Naive thymus-derived CD4-positive, alpha-beta T cell (primary cell): ENCODE data around the gene CHRNA4. TPM values are rescaled to one million over a fixed set of nuclear protein-coding genes. Genes with fewer than 3 reads are reported as not detected.
"Not testable (repeated sequence)": the region's sequence is repeated elsewhere in the genome, so short reads cannot be mapped to it uniquely, and the experiment has no call there.

Experiments
- ATAC-seq: fragments of 150-1000 bp; cut with Tn5 transposase; 2 replicates; pipeline ENCODE4 v1.10.0; 2021; ENCODE audit warnings: mild to moderate bottlenecking, moderate library complexity
- CTCF ChIA-PET: fragments of 350-600 bp; sonication (Branson Sonifier 250); formaldehyde crosslinking; loops from one replicate; lab custom pipeline; 2021; ENCODE audit warnings: antibody characterized with exemption; lab: Charles Lee
- POLR2A ChIA-PET: fragments of 350-600 bp; sonication (Branson Sonifier 250); formaldehyde crosslinking; loops from one replicate; lab custom pipeline; 2021; ENCODE audit warnings: antibody characterized with exemption, inconsistent platforms; lab: Charles Lee
- DNase-seq, 9 donors: peaks; one replicate each; pipeline versions ENCODE4 v3.0.0 to v3.0.0-alpha.2; 2020 to 2022; ENCODE audit warnings: mixed read lengths in 1 of 9
- H3K27ac ChIP-seq: one replicate; pipeline ENCODE4 v1.7.0; 2013; ENCODE audit warnings: mild to moderate bottlenecking, low read depth, low read length, moderate library complexity
- H3K27me3 ChIP-seq, 2 donors: one replicate each; pipeline ENCODE4 v1.7.0; 2013; ENCODE audit warnings: low read length in 2 of 2, mild to moderate bottlenecking in 2 of 2, moderate library complexity in 2 of 2; ENCODE audit not compliant: control insufficient read depth in 2 of 2, insufficient read depth in 2 of 2
- H3K36me3 ChIP-seq, 3 experiments: 1 replicate in 2 of 3; 2 replicates in 1 of 3; pipeline ENCODE4 v1.7.0; 2013; ENCODE audit warnings: low read length in 3 of 3, mild to moderate bottlenecking in 3 of 3, moderate library complexity in 1 of 3; ENCODE audit not compliant: insufficient read depth in 3 of 3, control insufficient read depth in 2 of 3
- H3K4me1 ChIP-seq, 2 donors: one replicate each; pipeline ENCODE4 v1.7.0; 2013; ENCODE audit warnings: low read length in 2 of 2, mild to moderate bottlenecking in 2 of 2, moderate library complexity in 1 of 2; ENCODE audit not compliant: control insufficient read depth in 2 of 2, insufficient read depth in 2 of 2
- H3K4me3 ChIP-seq: 2 replicates; pipeline ENCODE4 v1.7.0; 2013; ENCODE audit warnings: mild to moderate bottlenecking, low read length
- H3K9me3 ChIP-seq, 3 experiments: 1 replicate in 2 of 3; 2 replicates in 1 of 3; pipeline ENCODE4 v1.7.0; 2013; ENCODE audit warnings: low read length in 3 of 3; ENCODE audit not compliant: control insufficient read depth in 2 of 3
- H3K27ac Mint-ChIP-seq, 9 donors: one replicate each; pipeline ENCODE4 v1.8.0; 2020 to 2022; ENCODE audit warnings: mixed read lengths in 9 of 9, mild to moderate bottlenecking in 8 of 9, moderate library complexity in 5 of 9, inconsistent platforms in 2 of 9
- H3K27me3 Mint-ChIP-seq, 5 donors: one replicate each; pipeline ENCODE4 v1.8.0; 2021 to 2022; ENCODE audit warnings: mixed read lengths in 5 of 5, mild to moderate bottlenecking in 1 of 5
- H3K36me3 Mint-ChIP-seq, 5 donors: one replicate each; pipeline ENCODE4 v1.8.0; 2020 to 2022; ENCODE audit warnings: mixed read lengths in 5 of 5, mild to moderate bottlenecking in 3 of 5, inconsistent platforms in 1 of 5
- H3K4me1 Mint-ChIP-seq, 7 donors: one replicate each; pipeline ENCODE4 v1.8.0; 2020 to 2022; ENCODE audit warnings: mixed read lengths in 7 of 7, mild to moderate bottlenecking in 3 of 7, inconsistent platforms in 1 of 7
- H3K4me3 Mint-ChIP-seq, 10 donors: one replicate each; pipeline ENCODE4 v1.8.0; 2020 to 2022; ENCODE audit warnings: mild to moderate bottlenecking in 10 of 10, mixed read lengths in 10 of 10, moderate library complexity in 6 of 10, inconsistent platforms in 2 of 10
- H3K9me3 Mint-ChIP-seq, 11 donors: one replicate each; pipeline ENCODE4 v1.8.0; 2020 to 2022; ENCODE audit warnings: mixed read lengths in 11 of 11, mild to moderate bottlenecking in 4 of 11, inconsistent platforms in 1 of 11, moderate library complexity in 1 of 11
- intact Hi-C, 2 donors: fragments of 100-400 bp; cut with micrococcal nuclease; formaldehyde crosslinking; loops; one replicate each; pipeline ENCODE4 v1.15.1; 2023
- polyA plus RNA-seq, 2 donors: library from polyadenylated mRNA; unstranded; fragments of 300-500 nt; fragmentation: Illumina TruSeq; gene quantifications; one replicate each; pipeline ENCODE4 v1.2.3, GENCODE V29; 2021
- total RNA-seq, 6 experiments: library from RNA in 5 of 6; stranded (reverse) in 5 of 6; gene quantifications; 1 replicate in 5 of 6; 2 replicates in 1 of 6; pipeline ENCODE4 v1.2.3 and lab custom pipeline; 2021 to 2026

Gene CHRNA4
- total and polyA plus RNA-seq, 7 experiments from 2014 or later = not detected

DNA sequence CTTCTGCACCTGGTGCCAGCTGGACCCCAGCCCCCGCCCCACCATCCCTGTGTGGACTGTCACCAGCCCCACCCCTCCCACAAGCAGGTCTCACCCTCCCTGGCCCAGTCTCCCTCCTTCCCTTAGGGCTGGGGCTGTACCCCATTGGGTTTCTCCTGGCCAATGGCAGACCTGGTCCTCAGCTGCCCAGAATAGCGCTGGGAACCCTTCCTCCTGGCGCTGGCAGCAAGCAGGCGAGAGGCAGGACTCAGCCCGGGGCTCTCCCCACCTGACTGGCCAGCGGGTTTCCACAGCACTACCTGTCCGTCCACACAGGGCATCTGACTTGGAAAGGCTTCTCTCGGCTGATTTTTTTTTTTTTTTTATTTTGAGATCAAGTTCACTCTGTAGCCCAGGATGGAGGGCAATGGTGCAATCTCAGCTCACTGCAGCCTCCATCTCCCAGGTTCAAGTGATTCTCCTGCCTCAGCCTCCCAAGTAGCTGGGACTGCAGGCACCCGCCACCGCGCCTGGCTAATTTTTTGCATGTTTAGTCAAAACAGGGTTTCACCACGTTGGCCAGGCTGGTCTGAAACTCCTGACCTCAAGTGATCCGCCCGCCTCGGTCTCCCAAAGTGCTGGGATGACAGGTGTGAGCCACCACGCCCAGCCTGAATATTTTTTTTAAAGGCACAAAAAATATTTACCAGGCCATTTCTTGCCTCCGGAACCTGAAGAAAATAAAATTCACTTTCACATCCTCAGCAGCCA, 21.6 kb upstream of the CHRNA4 start:
- peaks cover 0 to 23% (median 13%) of the 10 kb centered on the region in 11 donors for H3K9me3 Mint-ChIP-seq
- Histone ChIP-seq H3K27ac (no peak overlapping the region), H3K36me3 (no peaks in the 10 kb centered on the region), H3K9me3 (peaks cover 0 to 10% (median 0%) of the 10 kb centered on the region in 3 experiments), H3K4me1 (no peaks in the 10 kb centered on the region), H3K4me3 (no peak overlapping the region), H3K27me3 (no peaks in the 10 kb centered on the region)
- no peak overlapping the region for H3K4me3 Mint-ChIP-seq
- DNase-seq (no peak), ATAC-seq (no peak)
- H3K4me1 Mint-ChIP-seq = peaks cover 0 to 6% (median 0%) of the 10 kb centered on the region in 7 donors
- peaks cover 0 to 8% (median 4%) of the 10 kb centered on the region in 5 donors for H3K36me3 Mint-ChIP-seq
- POLR2A ChIA-PET = no interaction called here
- intact Hi-C loops = loop anchor here (2.0 to 5.0 kb wide), 2 partner anchors 200 to 325 kb away; no protein-coding TSS in a partner anchor
- H3K27ac Mint-ChIP-seq = no peak overlapping the region
- CTCF ChIA-PET = interaction anchor here (2.9 kb wide), 1 partner anchor 159 kb away, joined by 21 read pairs; no protein-coding TSS in a partner anchor
- H3K27me3 Mint-ChIP-seq = peaks cover 4 to 25% (median 13%) of the 10 kb centered on the region in 5 donors

GRCh38 chr20:63381781-63382431, 20.8 kb upstream of the CHRNA4 start:
- Mint-ChIP-seq H3K27ac (no peak overlapping the region), H3K27me3 (peaks cover 4 to 32% (median 15%) of the 10 kb centered on the region in 5 donors), H3K4me1 (peaks cover 0 to 3% (median 0%) of the 10 kb centered on the region in 7 donors), H3K36me3 (peaks cover 0 to 8% (median 4%) of the 10 kb centered on the region in 5 donors), H3K4me3 (no peak overlapping the region), H3K9me3 (peaks cover 0 to 18% (median 9%) of the 10 kb centered on the region in 11 donors)
- Histone ChIP-seq H3K36me3 (no peaks in the 10 kb centered on the region), H3K4me1 (no peaks in the 10 kb centered on the region), H3K27ac (no peak overlapping the region), H3K27me3 (no peaks in the 10 kb centered on the region), H3K9me3 (peaks cover 0 to 10% (median 0%) of the 10 kb centered on the region in 3 experiments), H3K4me3 (no peak overlapping the region)
- intact Hi-C loops = loop anchor here (1.0 to 5.0 kb wide), 3 partner anchors 159 to 325 kb away; no protein-coding TSS in a partner anchor
- ATAC-seq (peak; percentile 54), DNase-seq (peak in 7 of 9 donors; percentile 30 to 55 (median 39))
- ChIA-PET CTCF (interaction anchor here (0.5 to 2.9 kb wide), 3 partner anchors 156 to 708 kb away, joined by 3 to 21 read pairs (median 3); no protein-coding TSS in a partner anchor), POLR2A (no interaction called here)

- ChIA-PET CTCF (interaction anchor here (0.6 to 2.9 kb wide), 2 partner anchors 20 to 157 kb away, joined by 3 to 21 read pairs; no protein-coding TSS in a partner anchor), POLR2A (no interaction called here)
- ATAC-seq = no peak
- Mint-ChIP-seq H3K27ac (no peak overlapping the region), H3K4me3 (no peak overlapping the region), H3K9me3 (peaks cover 0 to 9% (median 3%) of the 10 kb centered on the region in 11 donors), H3K4me1 (peaks cover 0 to 3% (median 0%) of the 10 kb centered on the region in 7 donors), H3K27me3 (peaks cover 6 to 30% (median 20%) of the 10 kb centered on the region in 5 donors), H3K36me3 (peaks cover 0 to 4% (median 3%) of the 10 kb centered on the region in 5 donors)
- intact Hi-C loops = loop anchor here in 1 of 2 donors (5.0 kb wide), 1 partner anchor 323 kb away; no protein-coding TSS in a partner anchor
- Histone ChIP-seq H3K27me3 (no peaks in the 10 kb centered on the region), H3K27ac (no peak overlapping the region), H3K4me3 (no peak overlapping the region), H3K4me1 (no peaks in the 10 kb centered on the region), H3K9me3 (peaks cover 0 to 6% (median 0%) of the 10 kb centered on the region in 3 experiments), H3K36me3 (no peaks in the 10 kb centered on the region)
- no peak for DNase-seq
These were observed 19.3 kb upstream of the CHRNA4 start for GRCh38 chr20:63380346-63380870.

- H3K27ac ChIP-seq, H3K27ac Mint-ChIP-seq, CTCF ChIA-PET, H3K27me3 ChIP-seq, DNase-seq, H3K9me3 Mint-ChIP-seq, H3K9me3 ChIP-seq, H3K4me1 Mint-ChIP-seq, H3K36me3 Mint-ChIP-seq, H3K4me1 ChIP-seq, H3K36me3 ChIP-seq, ATAC-seq, H3K4me3 ChIP-seq, H3K4me3 Mint-ChIP-seq, POLR2A ChIA-PET: not testable (repeated sequence)
- intact Hi-C loops = loop anchor here in 1 of 2 donors (5.0 kb wide), 1 partner anchor 323 kb away; no protein-coding TSS in a partner anchor
- peaks cover 6 to 26% (median 20%) of the 10 kb centered on the region in 5 donors for H3K27me3 Mint-ChIP-seq
These were observed 18.7 kb upstream of the CHRNA4 start for GRCh38 chr20:63379872-63380271.

- no peak overlapping the region for H3K27ac Mint-ChIP-seq
- peaks cover 0 to 3% (median 0%) of the 10 kb centered on the region in 7 donors for H3K4me1 Mint-ChIP-seq
- DNase-seq (no peak), ATAC-seq (no peak)
- no peaks in the 10 kb centered on the region for H3K36me3 ChIP-seq
- POLR2A ChIA-PET = no interaction called here
- no peak overlapping the region for H3K4me3 Mint-ChIP-seq
- no peaks in the 10 kb centered on the region for H3K27me3 ChIP-seq
- CTCF ChIA-PET = no interaction called here
- no peaks in the 10 kb centered on the region for H3K9me3 Mint-ChIP-seq
- intact Hi-C loops = no loop called here
- no peaks in the 10 kb centered on the region for H3K4me1 ChIP-seq
- peaks cover 6 to 26% (median 20%) of the 10 kb centered on the region in 5 donors for H3K27me3 Mint-ChIP-seq
- H3K4me3 ChIP-seq = no peak overlapping the region
- no peak overlapping the region for H3K27ac ChIP-seq
- H3K9me3 ChIP-seq = no peaks in the 10 kb centered on the region
- H3K36me3 Mint-ChIP-seq = no peaks in the 10 kb centered on the region
These were observed 18.1 kb upstream of the CHRNA4 start for GRCh38 chr20:63379296-63379695.

DNA sequence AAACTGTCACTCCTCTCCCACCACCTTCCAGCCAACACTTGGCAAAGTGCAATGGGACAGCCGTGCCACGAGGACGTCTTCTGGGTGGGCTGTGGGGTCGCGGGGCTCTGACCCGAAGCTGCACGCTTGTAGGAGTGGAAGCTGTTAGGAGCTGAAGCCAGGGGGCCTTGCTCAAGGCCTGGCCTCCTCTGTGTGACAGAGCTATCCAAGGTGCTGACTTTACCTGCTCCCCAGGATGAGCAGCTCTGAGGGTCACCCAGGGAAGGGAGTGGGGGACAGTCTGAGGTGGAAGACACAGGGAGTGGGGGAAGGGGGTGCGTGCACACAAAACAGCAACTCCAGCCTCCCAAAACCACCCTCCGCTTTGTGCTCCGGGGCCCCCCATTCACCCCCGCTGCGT, 17.5 kb upstream of the CHRNA4 start:
- no peak overlapping the region for H3K27ac Mint-ChIP-seq
- intact Hi-C loops = no loop called here
- H3K9me3 Mint-ChIP-seq = no peaks in the 10 kb centered on the region
- no peaks in the 10 kb centered on the region for H3K27me3 ChIP-seq
- ATAC-seq (no peak), DNase-seq (no peak)
- no peak overlapping the region for H3K4me3 Mint-ChIP-seq
- no peak overlapping the region for H3K4me3 ChIP-seq
- H3K36me3 Mint-ChIP-seq = no peaks in the 10 kb centered on the region
- H3K36me3 ChIP-seq = no peaks in the 10 kb centered on the region
- no peaks in the 10 kb centered on the region for H3K4me1 ChIP-seq
- H3K4me1 Mint-ChIP-seq = peaks cover 0 to 3% (median 0%) of the 10 kb centered on the region in 7 donors
- POLR2A ChIA-PET = no interaction called here
- H3K9me3 ChIP-seq = no peaks in the 10 kb centered on the region
- no peak overlapping the region for H3K27ac ChIP-seq
- peaks cover 6 to 26% (median 20%) of the 10 kb centered on the region in 5 donors for H3K27me3 Mint-ChIP-seq
- CTCF ChIA-PET = interaction anchor here (2.3 kb wide), 1 partner anchor 155 kb away, joined by 6 read pairs; no protein-coding TSS in a partner anchor
